HUDEP-2 (cell line): ENCODE measurements around the gene C2CD2L.
"Not testable (repeated sequence)": the region's sequence is repeated elsewhere in the genome, so short reads cannot be mapped to it uniquely, and the experiment has no call there.

Experiments
- DNase-seq, 76 experiments: peaks; one replicate each; lab custom pipeline; 2025; ENCODE audit not compliant: unreplicated experiment in 76 of 76; lab: John Stamatoyannopoulos, UW

Gene C2CD2L

DNA sequence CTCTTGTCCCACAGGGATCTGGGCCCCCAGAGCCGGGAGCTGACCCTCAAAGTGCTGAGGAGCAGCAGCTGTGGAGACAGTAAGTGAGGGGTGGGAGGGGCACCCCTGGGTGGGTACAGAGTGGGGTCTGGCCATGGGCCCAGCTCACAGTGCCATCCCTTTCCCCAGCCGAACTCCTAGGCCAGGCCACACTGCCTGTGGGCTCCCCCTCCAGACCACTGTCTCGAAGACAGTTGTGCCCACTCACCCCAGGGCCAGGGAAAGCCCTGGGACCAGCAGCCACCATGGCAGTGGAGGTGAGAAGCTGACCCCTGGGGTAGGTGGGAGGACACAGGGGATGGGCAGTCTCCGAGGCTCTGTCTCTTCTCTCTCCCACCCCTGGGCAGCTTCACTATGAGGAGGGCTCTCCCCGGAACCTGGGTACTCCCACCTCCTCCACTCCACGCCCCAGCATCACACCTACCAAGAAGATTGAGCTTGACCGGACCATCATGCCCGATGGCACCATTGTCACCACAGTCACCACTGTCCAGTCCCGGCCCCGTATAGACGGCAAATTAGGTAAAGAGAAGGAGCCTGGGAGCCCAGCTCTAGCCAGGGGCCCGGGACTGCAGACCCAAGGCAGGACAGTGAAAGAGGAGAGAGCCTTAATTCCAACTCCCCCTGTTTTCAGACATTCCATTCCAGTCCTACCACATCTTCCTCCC is 5.3 kb downstream of the C2CD2L start:
- no peak for DNase-seq

GRCh38 chr11:119113716-119114115 is 6.6 kb downstream of the C2CD2L start:
- no peak for DNase-seq

DNA sequence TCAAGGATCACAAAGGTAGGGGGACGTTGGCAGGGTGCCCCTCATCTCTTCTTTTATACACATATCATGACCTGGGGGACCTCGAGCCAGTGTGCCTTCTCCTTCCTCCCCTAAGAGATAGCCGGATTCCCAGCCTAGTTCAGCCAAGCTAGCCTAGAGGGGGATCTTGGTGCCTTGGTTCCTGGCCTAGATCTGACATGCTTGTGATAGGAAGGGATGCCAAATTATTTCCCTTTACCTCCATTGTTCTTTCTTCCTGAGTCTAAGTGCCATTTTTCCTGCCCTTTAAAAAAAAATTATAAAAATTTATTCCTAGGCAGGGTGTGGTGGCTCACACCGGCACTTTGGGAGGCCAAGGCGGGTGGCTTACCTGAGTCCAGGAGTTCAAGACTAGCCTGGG is 7.2 kb downstream of the C2CD2L start:
- DNase-seq: no peak

GRCh38 chr11:119115484-119116234 is 8.5 kb downstream of the C2CD2L start:
- DNase-seq: no peak

- DNase-seq: no peak
Observed at GRCh38 chr11:119116235-119116594, 9.1 kb downstream of the C2CD2L start.

DNA sequence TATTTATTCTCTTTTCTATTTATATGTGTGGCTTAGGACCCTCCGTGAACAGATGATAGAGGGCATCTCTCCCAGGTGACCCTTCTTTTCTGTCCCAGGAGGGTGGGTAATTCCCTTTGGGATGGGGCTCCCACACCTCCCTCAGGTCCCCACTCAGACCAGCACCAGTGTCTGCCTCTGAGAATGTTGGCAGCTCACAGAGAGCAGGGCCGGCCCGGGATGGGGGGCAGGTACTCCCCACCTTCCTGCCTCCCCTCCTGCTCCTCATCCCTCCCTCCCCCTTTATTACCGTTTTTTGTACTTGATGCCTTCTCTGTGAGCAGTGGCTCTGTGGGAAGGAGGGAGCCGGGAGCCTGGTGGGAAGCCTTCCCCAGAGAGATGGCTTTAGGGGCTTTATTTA is 9.5 kb downstream of the C2CD2L start:
- DNase-seq: no peak

- DNase-seq: no peak
Observed at GRCh38 chr11:119117004-119117706, 10.0 kb downstream of the C2CD2L start.

- no peak for DNase-seq
Observed at GRCh38 chr11:119118227-119118626, 11.1 kb downstream of the C2CD2L start.

GRCh38 chr11:119118946-119119345 is 11.8 kb downstream of the C2CD2L start:
- DNase-seq: no peak

GRCh38 chr11:119120639-119121007 is 13.5 kb downstream of the C2CD2L start:
- DNase-seq: peak in 2 of 76 experiments; percentile 24

GRCh38 chr11:119121008-119121810 is 14.1 kb downstream of the C2CD2L start, which contains the start of gene HINFP:
Gene HINFP, plus strand, starts transcription at chr11:119121580. Its CDS starts 5,365 bp downstream, at chr11:119126945.
- DNase-seq: peak; percentile 46 to 99 (median 99)

GRCh38 chr11:119121811-119122124 is 14.6 kb downstream of the C2CD2L start:
- peak in 6 of 76 experiments; percentile 32 to 53 (median 43) for DNase-seq

DNA sequence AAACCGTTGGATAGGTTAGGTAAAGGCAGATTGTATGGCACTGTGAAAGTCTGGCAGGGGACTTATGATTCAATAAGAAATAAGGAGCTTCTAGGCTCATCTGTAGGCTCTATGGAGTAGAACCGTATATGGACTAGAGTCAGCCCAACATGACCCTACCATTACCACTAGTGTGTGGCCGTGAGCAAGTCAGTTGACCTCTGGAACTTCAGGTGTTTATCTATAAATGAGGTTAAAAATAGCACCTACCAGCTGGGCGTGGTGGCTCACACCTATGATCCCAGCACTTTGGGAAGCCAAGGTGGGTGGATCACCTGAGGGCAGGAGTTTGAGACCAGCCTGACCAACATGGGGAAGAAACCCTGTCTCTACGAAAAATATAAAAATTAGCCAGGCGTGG is 18.7 kb downstream of the C2CD2L start:
- no peak for DNase-seq

DNA sequence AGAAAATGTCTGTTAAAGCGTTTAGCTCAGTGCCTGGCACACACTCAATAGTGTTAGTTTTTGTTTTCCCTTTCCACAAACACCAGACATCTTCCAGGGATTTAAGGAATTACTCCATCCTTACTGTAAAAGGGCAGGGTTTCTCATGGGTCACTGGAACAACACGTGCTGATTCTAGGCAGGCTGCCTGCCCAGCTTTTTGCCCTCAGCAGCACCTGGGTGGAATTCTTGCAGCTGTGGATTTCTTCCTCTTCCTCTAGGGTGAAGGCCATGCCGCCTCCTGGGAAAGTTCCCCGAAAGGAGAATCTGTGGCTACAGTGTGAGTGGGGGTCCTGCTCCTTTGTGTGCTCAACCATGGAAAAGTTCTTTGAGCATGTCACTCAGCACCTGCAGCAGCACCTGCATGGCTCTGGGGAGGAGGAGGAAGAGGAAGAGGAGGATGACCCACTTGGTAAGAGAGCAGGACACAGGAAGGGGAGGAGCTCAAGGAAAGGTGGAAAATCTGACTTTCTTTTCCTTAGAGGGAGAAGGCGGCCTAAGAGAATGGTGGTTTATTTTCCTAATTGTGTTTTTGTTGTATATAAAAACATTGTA is 19.6 kb downstream of the C2CD2L start:
- DNase-seq: no peak

DNA sequence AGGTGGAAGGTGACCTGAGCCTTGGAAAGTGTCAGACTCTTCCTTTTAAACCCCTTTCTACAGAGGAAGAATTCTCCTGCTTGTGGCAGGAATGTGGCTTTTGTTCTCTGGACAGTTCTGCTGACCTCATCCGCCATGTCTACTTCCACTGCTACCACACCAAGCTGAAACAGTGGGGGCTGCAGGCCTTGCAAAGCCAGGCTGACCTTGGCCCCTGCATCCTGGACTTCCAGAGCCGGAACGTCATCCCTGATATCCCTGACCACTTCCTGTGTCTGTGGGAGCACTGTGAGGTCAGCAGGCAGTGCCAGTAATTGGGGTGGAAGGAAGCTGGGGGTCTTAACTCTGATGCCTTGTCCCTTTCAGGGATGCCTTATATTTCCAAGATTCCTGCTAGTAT is 23.5 kb downstream of the C2CD2L start:
- DNase-seq: no peak

DNA sequence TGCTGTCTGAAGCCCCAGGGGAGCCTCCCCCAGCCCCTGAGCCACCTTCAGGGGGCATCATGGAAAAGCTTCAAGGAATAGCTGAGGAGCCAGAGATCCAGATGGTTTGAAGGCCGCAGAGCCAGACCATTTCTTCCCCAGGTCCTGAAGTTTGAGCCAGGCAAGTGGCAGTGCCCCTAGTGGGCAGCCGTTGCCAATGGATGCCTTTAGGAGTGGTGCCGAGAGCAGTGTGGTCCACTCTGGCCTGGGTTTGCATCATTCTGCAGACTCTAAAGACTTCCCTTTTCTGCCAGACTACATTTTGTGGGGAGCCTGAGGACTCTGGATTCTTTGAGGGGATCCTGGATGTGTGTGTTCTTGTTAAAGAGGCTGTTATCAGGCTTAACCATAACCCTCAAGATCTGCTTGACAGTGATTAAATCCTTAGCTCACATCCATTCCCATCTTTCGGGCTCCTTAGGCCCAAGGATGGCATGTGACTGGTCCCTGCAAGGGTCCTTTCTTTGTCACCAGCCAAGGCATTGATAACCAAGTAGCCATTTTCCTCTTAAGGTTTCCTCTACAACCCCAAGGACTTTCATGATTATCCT is 27.3 kb downstream of the C2CD2L start:
- peak in 10 of 76 experiments; percentile 2 to 17 (median 9) for DNase-seq

GRCh38 chr11:119139276-119139675 is 32.1 kb downstream of the C2CD2L start:
- not testable (repeated sequence) for DNase-seq

DNA sequence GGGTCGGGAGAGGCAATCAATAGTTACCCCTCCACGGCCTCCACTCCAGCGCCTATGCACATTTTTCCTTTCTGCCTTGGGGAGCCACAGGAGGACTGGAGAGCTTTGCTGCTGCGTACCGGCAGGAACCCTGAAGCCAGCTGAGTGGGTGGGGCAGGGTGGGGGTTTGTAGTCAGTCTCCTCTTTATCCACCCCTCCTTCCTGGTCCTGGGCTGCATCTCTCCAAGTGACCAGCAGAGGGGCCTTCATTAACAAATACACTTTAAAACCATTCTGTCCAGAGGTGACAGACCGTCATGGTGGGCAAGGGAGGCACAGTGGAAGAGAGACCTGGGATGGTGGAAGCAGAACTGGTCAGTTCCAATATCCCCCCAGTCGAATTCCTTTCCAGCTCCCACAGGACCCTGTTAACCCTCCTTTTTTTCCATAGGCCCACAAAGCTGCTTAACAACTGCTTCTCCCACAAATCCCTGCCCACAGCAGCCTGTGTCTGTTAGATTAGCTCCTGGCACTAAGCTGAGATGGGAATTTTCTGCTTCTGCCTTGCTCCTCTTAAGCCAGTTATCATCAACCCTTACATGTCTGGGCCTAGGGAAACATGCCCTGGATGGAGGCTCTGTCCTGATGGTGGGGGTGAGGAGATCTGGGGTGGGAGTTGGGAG is 37.8 kb downstream of the C2CD2L start:
- peak in 60 of 76 experiments; percentile 8 to 81 (median 50) for DNase-seq

DNA sequence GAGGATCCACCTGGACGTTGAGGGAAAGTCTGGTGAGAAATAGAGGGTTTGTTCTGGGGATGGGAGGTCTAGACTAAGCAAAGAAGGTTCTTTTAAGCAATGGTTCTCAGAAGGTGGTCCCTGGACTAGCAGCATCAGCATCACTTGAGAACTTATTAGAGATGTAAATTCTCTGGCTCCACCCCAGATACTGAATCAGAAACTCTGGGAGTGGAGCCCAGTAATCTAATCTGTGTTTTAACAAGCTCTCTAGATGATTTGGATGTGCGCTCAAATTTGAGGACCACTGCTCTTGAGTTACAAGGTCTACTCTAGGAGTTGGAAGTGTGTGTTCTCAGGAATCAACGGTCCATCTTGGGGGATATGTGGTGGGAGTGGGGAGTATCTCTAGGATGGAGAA is 38.4 kb downstream of the C2CD2L start:
- DNase-seq: no peak
